Left lung (tissue), 10 donors: Measurements from ENCODE around the gene ANKRD28. TPM values are rescaled to one million over a fixed set of nuclear protein-coding genes. Genes with fewer than 3 reads are reported as not detected.
A peak's percentile ranks its signal among the peaks of the same experiment; 100 is the strongest.
"Not testable (repeated sequence)": the region's sequence is repeated elsewhere in the genome, so short reads cannot be mapped to it uniquely, and the experiment has no call there.

Experiments
- ATAC-seq: fragments of 200-7000 bp; cut with Tn5 transposase; one replicate; pipeline ENCODE4 v1.9.1; 2020; ENCODE audit warnings: moderate library complexity
- DNase-seq, 4 donors: peaks; one replicate each; pipeline ENCODE4 v3.0.0-alpha.2; 2013 to 2020
- H3K27ac ChIP-seq, 2 donors: fragments of 200-600 bp; sonication (generic) in 1 of 2; one replicate each; pipeline versions ENCODE4 v1.5.0 to v1.8.0; 2020 to 2021
- H3K27me3 ChIP-seq, 2 donors: fragments of 200-600 bp; sonication (generic) in 1 of 2; one replicate each; pipeline versions ENCODE4 v1.5.0 to v1.8.0; 2020 to 2021
- H3K36me3 ChIP-seq, 2 donors: fragments of 200-600 bp; sonication (generic) in 1 of 2; one replicate each; pipeline versions ENCODE4 v1.5.0 to v1.8.0; 2020 to 2021
- H3K4me1 ChIP-seq, 2 donors: fragments of 200-600 bp; one replicate each; pipeline ENCODE4 v1.8.0; 2021
- H3K4me3 ChIP-seq, 2 donors: fragments of 200-600 bp; sonication (generic) in 1 of 2; one replicate each; pipeline versions ENCODE4 v1.5.0 to v1.8.0; 2020 to 2021; ENCODE audit warnings: mild to moderate bottlenecking in 1 of 2
- H3K9me3 ChIP-seq, 2 donors: fragments of 200-600 bp; sonication (generic) in 1 of 2; one replicate each; pipeline versions ENCODE4 v1.5.0 to v1.8.0; 2020 to 2021
- intact Hi-C, 2 donors: fragments of 100-400 bp; cut with DNase I; formaldehyde crosslinking; loops; one replicate each; pipeline versions ENCODE4 v1.11.2 to v1.14.2; 2022
- polyA plus RNA-seq, 6 donors: library from polyadenylated mRNA; unstranded; fragments of 120-200 nt; gene quantifications; one replicate each; pipeline ENCODE4 v1.2.1, GENCODE V29; 2013; ENCODE audit not compliant: insufficient read length in 6 of 6
- total RNA-seq, 2 donors: library from RNA; stranded (reverse); fragmentation: NEBNext Ultra II Directional; extraction: Animal tissue kit (Norgen Biotek cat#: 25700); gene quantifications; one replicate each; pipeline ENCODE4 v1.2.1, GENCODE V29; 2021
- TF ChIP-seq, protein P1 (sequence below), 2 donors: fragments of 200-600 bp; sonication (generic) in 1 of 2; IDR thresholded peaks; one replicate each; pipeline versions ENCODE4 v1.5.0 to v1.8.0; 2021; ENCODE audit warnings: antibody characterized with exemption in 2 of 2
- donor health status: DM: no; HTN: yes; CAD: no.
- donor health status: DM: no; HTN: no; CAD: no.

Gene ANKRD28
- total and polyA plus RNA-seq, 8 donors = 36.6 to 60.0 (median 47.2) TPM

DNA sequence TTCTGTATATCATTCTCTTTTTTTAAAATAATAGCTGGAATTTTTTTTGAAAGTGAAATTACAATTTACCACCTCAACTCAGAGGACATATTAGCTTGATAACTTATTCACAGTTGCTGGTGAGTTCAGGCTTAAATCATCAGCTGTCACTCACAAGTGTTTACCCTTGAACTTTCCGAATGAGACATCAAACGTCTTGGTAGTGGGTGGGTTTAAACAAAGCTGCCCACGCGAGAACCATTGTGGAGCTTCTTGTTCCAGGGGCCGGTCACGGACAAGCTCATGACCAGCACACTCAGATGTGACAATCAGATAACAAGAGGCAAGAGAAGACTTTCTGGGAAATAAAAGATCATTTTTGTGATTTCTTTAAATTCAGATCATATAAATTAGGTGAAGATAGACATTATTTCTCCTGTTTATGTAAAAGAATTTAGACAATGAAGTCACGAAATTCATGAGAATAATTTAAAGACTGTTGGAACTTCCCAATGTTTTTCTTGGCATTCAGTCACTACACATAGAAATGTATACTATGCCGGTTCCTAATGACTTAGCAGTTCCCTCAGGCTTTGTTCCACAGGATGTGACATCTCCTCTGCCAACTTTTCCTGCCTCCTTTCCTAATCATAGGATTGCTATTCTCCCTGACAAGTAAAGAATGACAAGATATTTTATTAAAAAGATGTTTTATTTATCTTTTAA, 167.0 kb downstream of the ANKRD28 start:
- Histone ChIP-seq H3K9me3 (no peaks in the 10 kb centered on the region), H3K27ac (peak overlapping the region; percentile 57 to 72), H3K4me1 (peaks cover 6 to 28% of the 10 kb centered on the region in 2 donors), H3K4me3 (peak overlapping the region in 1 of 2 donors; percentile 25), H3K36me3 (no peaks in the 10 kb centered on the region), H3K27me3 (no peaks in the 10 kb centered on the region)
- intact Hi-C loops = loop anchor here in 1 of 2 donors (5.0 kb wide), 1 partner anchor 167 kb away; the partner anchor contains the start of gene ANKRD28
- DNase-seq (peak in 2 of 4 donors; percentile 40 to 65), ATAC-seq (peak; percentile 22)
- TF ChIP-seq, protein P1, sequence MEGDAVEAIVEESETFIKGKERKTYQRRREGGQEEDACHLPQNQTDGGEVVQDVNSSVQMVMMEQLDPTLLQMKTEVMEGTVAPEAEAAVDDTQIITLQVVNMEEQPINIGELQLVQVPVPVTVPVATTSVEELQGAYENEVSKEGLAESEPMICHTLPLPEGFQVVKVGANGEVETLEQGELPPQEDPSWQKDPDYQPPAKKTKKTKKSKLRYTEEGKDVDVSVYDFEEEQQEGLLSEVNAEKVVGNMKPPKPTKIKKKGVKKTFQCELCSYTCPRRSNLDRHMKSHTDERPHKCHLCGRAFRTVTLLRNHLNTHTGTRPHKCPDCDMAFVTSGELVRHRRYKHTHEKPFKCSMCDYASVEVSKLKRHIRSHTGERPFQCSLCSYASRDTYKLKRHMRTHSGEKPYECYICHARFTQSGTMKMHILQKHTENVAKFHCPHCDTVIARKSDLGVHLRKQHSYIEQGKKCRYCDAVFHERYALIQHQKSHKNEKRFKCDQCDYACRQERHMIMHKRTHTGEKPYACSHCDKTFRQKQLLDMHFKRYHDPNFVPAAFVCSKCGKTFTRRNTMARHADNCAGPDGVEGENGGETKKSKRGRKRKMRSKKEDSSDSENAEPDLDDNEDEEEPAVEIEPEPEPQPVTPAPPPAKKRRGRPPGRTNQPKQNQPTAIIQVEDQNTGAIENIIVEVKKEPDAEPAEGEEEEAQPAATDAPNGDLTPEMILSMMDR (IDR thresholded peaks at IDR 0.05) = no peak

DNA sequence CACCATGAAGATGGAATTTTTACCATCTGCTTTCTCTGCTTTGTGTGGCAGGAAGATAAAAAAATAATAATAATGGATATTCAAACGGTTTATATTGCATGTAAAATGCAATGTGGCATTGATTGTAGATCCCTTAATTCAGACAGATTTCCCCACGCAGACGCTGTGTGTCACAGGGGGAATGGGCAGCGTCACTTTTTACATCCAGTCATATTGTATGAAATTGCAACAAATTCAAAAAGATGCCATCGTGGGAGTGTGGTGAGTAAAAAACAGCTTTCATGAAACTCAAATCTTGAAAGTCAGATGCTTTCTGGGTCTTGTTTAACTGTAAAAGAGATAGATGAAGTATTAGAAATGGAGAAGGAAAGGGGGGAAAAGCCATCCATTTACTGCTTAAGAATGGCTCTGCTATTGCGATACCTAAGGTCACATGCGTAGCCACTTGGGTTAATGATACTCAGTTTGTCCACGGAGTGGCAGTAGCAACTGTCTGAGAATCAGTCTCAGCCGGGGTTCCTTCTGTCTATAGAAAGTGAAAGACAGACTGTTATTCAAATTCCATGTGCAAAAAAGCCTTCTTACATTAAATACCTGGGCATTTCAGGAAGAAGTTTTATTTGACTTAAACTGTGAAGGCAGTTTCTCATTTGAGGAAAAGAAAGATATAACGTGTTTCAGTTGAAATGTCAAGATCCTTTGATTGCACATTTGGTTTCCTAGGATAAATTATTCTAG, 167.8 kb downstream of the ANKRD28 start:
- peaks cover 0 to 22% of the 10 kb centered on the region in 2 donors for H3K4me1 ChIP-seq
- ATAC-seq (peak; percentile 98), DNase-seq (peak in 3 of 4 donors; percentile 48 to 82 (median 63))
- H3K9me3 ChIP-seq = no peaks in the 10 kb centered on the region
- peak overlapping the region in 1 of 2 donors; percentile 25 for H3K4me3 ChIP-seq
- intact Hi-C loops = loop anchor here in 1 of 2 donors (5.0 kb wide), 1 partner anchor 167 kb away; the partner anchor contains the start of gene ANKRD28
- no peaks in the 10 kb centered on the region for H3K27me3 ChIP-seq
- peak overlapping the region; percentile 57 to 72 for H3K27ac ChIP-seq
- TF ChIP-seq, protein P1 (IDR thresholded peaks at IDR 0.05) = peak; percentile 60 to 72
- H3K36me3 ChIP-seq = no peaks in the 10 kb centered on the region

DNA sequence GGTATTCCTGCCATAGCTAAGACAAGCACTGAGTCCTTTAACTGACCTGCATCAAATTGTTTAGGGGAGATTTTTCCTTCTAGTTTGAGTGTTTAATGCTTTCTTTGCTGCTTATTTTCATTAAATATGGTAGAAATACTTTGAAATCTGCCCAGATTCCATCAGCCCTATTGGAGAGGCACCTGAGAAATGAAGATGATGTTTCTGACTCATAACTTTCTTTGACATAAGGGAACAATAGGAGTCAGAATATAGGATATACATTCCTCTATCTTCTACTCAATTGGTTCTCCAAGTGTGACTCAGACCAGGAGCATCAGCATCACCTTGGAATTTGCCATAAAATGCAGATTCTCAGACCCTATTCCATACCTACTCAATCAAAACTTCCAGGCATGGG, 168.8 kb downstream of the ANKRD28 start:
- Histone ChIP-seq H3K9me3 (no peaks in the 10 kb centered on the region), H3K4me1 (peaks cover 0 to 22% of the 10 kb centered on the region in 2 donors), H3K4me3 (no peak overlapping the region), H3K36me3 (no peaks in the 10 kb centered on the region), H3K27ac (no peak overlapping the region), H3K27me3 (no peaks in the 10 kb centered on the region)
- intact Hi-C loops = no loop called here
- TF ChIP-seq, protein P1 (IDR thresholded peaks at IDR 0.05) = no peak
- ATAC-seq (no peak), DNase-seq (no peak)

DNA sequence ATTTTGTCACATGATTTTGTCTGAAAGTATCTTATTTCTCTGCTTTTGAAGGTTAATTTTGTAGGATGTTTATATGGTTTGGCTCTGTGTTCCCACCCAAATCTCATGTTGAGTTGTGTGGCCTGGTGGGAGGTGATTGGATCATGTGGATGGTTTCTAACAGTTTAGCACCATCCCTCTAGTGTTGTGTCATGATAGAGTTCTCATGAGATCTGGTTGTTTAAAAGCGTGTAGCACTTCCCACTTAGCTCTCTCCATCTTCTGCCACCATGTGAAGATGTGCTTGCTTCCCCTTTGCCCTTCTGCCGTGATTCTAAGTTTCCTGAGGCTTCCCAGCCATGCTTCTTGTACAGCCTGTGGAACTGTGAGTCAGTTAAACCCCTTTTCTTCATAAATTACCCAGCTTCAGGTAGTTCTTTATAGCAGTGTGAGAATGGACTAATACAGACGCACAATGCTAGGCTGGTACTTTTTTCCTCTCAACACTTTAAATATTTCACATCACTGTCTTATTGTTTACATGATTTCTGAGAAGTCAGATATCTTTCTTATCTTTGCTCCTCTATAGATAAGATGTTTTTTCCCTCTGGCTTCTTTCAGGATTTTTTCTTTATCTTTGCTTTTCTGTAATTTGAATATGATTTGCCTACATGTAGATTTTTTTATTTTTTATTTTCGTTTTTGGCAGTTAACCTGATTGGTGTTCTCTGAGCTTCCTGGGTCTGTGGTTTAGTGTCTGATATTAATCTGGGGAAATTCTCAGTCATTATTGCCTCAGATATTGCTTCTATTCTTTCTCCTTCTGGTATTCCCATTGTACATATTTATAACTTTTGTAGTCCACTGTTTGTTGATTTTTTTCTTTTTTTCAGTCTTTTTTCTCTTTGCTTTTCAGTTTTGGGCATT, 174.0 kb downstream of the ANKRD28 start:
- intact Hi-C loops = no loop called here
- Histone ChIP-seq H3K4me1 (no peaks in the 10 kb centered on the region), H3K27me3 (no peaks in the 10 kb centered on the region), H3K4me3 (no peak overlapping the region), H3K36me3 (no peaks in the 10 kb centered on the region), H3K27ac (no peak overlapping the region), H3K9me3 (peaks cover 0 to 29% of the 10 kb centered on the region in 2 donors)
- no peak for DNase-seq
- no peak for ATAC-seq
- TF ChIP-seq, protein P1 (IDR thresholded peaks at IDR 0.05) = no peak

DNA sequence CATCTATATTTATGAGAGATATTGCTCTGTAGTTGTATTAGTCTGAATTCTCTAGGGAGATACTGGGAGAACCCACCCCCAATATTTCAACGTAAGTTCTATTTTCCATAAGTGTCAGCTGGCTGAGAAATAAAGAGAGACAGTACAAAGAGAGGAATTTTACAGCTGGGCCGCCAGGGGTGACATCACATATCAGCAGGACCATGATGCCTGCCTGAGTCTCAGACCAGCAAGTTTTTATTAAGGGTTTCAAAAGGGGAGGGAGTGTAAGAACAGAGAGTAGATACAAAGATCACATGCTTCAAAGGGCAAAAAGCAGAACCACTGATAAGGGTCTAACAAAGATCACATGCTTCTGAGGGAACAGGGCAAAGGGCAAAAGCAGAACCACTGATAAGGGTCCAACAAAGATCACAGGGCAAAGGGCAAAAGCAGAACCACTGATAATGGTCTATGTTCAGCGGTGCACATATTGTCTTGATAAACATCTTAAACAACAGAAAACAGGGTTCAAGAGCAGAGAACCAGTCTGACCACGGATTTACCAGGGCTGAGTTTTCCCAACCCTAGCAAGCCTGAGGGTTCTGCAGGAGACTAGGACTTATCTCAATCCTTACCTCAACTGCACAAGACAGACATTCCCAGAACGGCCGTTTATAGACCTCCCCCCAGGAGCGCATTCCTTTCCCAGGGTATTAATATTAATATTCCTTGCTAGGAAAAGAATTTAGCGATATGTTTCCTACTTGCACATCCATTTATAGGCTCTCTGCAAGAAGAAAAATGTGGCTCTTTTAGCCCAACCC, 177.9 kb downstream of the ANKRD28 start:
- ATAC-seq, H3K27ac ChIP-seq, H3K4me1 ChIP-seq, H3K4me3 ChIP-seq, DNase-seq, intact Hi-C loops, H3K27me3 ChIP-seq, H3K36me3 ChIP-seq: not testable (repeated sequence)
- H3K9me3 ChIP-seq = peaks cover 0 to 29% of the 10 kb centered on the region in 2 donors
